Measurements from ENCODE around the gene CSN3. TPM values are rescaled to one million over a fixed set of nuclear protein-coding genes. Genes with fewer than 3 reads are reported as not detected.
"Not testable (repeated sequence)": the region's sequence is repeated elsewhere in the genome, so short reads cannot be mapped to it uniquely, and the experiment has no call there.

Gene CSN3
- total RNA-seq (2014; rRNA removed; shearing (Covaris generic)) = not detected in 2 replicates
- polyA plus RNA-seq (2016; fragmentation: Nextera tagmentation; extraction: Ambion mirVana) = not detected in 2 replicates

GRCh38 chr4:70242297-70242696 lies at the start of gene CSN3:
TSS of gene CSN3 (plus strand) at chr4:70242597. CDS start at chr4:70244820, 2,223 bp downstream.
- H3K4me2 ChIP-seq (ENCODE audit: unreplicated experiment); H3K36me3 ChIP-seq (ENCODE audit: low read depth); H3K9ac ChIP-seq; in situ Hi-C loops (cut with MboI); H4K20me1 ChIP-seq (ENCODE audit: insufficient read depth); H2AFZ ChIP-seq; H3K27ac ChIP-seq; H3K4me1 ChIP-seq (ENCODE audit: insufficient read depth); H3K27me3 ChIP-seq (replicated peaks; ENCODE audit: insufficient read depth); H3K9me2 ChIP-seq (ENCODE audit: insufficient read depth); H3K9me3 ChIP-seq (ENCODE audit: low read depth); H3K4me3 ChIP-seq; DNase-seq; H3F3A ChIP-seq (ENCODE audit: insufficient read depth); H3K79me2 ChIP-seq (ENCODE audit: insufficient read depth): not testable (repeated sequence)
- WGBS, 2 experiments (ENCODE audit: low coverage in 1 of 2, low lambda C conversion rate in 2 of 2, missing lambda C conversion rate in 2 of 2) = 6 to 22% methylated on average over 2 to 3 of the region's 3 CpGs

- no peak for TF ChIP-seq EZH2 (IDR thresholded peaks at IDR 0.05; ENCODE audit: insufficient read depth, poor library complexity, severe bottlenecking)
- TF ChIP-seq EZH2phosphoT487 (IDR thresholded peaks at IDR 0.05; ENCODE audit: insufficient read depth, low read depth) = no peak
- Histone ChIP-seq H3K9ac (no peak overlapping the region), H3K27ac (no peak overlapping the region), H3K36me3 (ENCODE audit: low read depth) (no peaks in the 10 kb centered on the region), H4K20me1 (ENCODE audit: insufficient read depth) (no peaks in the 10 kb centered on the region), H3K4me2 (ENCODE audit: unreplicated experiment) (no peak overlapping the region), H3K9me2 (ENCODE audit: insufficient read depth) (no peaks in the 10 kb centered on the region), H3K9me3 (ENCODE audit: low read depth) (no peaks in the 10 kb centered on the region), H3K4me1 (ENCODE audit: insufficient read depth) (no peaks in the 10 kb centered on the region), H2AFZ (no peak overlapping the region), H3F3A (ENCODE audit: insufficient read depth) (no peaks in the 10 kb centered on the region), H3K27me3 (replicated peaks; ENCODE audit: insufficient read depth) (no peaks in the 10 kb centered on the region), H3K79me2 (ENCODE audit: insufficient read depth) (no peaks in the 10 kb centered on the region), H3K4me3 (no peak overlapping the region)
- in situ Hi-C loops (cut with MboI) = loop anchor here (25.0 kb wide), 1 partner anchor 506 kb away; no protein-coding TSS in a partner anchor
- no peak for DNase-seq
- 39 to 50% methylated on average over 2 of the region's 2 CpGs for WGBS, 2 experiments (ENCODE audit: low coverage in 1 of 2, low lambda C conversion rate in 2 of 2, missing lambda C conversion rate in 2 of 2)
These were observed 49.5 kb upstream of the CSN3 start for GRCh38 chr4:70192895-70193294.

- TF ChIP-seq EZH2 (IDR thresholded peaks at IDR 0.05; ENCODE audit: insufficient read depth, poor library complexity, severe bottlenecking) (no peak), EZH2phosphoT487 (IDR thresholded peaks at IDR 0.05; ENCODE audit: insufficient read depth, low read depth) (no peak)
- Histone ChIP-seq H3K79me2 (ENCODE audit: insufficient read depth) (no peaks in the 10 kb centered on the region), H3K27me3 (replicated peaks; ENCODE audit: insufficient read depth) (no peaks in the 10 kb centered on the region), H4K20me1 (ENCODE audit: insufficient read depth) (no peaks in the 10 kb centered on the region), H3K4me2 (ENCODE audit: unreplicated experiment) (no peak within 1 kb of the TSS), H3K9me3 (ENCODE audit: low read depth) (no peaks in the 10 kb centered on the region), H3F3A (ENCODE audit: insufficient read depth) (no peaks in the 10 kb centered on the region), H3K4me3 (no peak within 1 kb of the TSS), H3K4me1 (ENCODE audit: insufficient read depth) (no peaks in the 10 kb centered on the region), H3K36me3 (ENCODE audit: low read depth) (no peaks in the 10 kb centered on the region), H3K27ac (no peak within 1 kb of the TSS), H2AFZ (no peak within 1 kb of the TSS), H3K9me2 (ENCODE audit: insufficient read depth) (no peaks in the 10 kb centered on the region), H3K9ac (no peak within 1 kb of the TSS)
- no peak for DNase-seq
- WGBS, 2 experiments (ENCODE audit: low coverage in 1 of 2, low lambda C conversion rate in 2 of 2, missing lambda C conversion rate in 2 of 2) = 34 to 35% methylated on average over 1 of the region's 1 CpG
- in situ Hi-C loops (cut with MboI) = loop anchor here (25.0 kb wide), 1 partner anchor 508 kb away; no protein-coding TSS in a partner anchor
These were observed 47.0 kb upstream of the CSN3 start, which contains the start of gene ODAM for GRCh38 chr4:70195425-70195824. TSS of gene ODAM (plus strand) at chr4:70195725. CDS start at chr4:70196544, 819 bp downstream.

GRCh38 chr4:70196857-70197256 lies 45.5 kb upstream of the CSN3 start:
- H3K36me3 ChIP-seq (ENCODE audit: low read depth) = no peaks in the 10 kb centered on the region
- H3K4me2 ChIP-seq (ENCODE audit: unreplicated experiment) = no peak overlapping the region
- H3K9me2 ChIP-seq (ENCODE audit: insufficient read depth) = no peaks in the 10 kb centered on the region
- TF ChIP-seq EZH2 (IDR thresholded peaks at IDR 0.05; ENCODE audit: insufficient read depth, poor library complexity, severe bottlenecking) = no peak
- TF ChIP-seq EZH2phosphoT487 (IDR thresholded peaks at IDR 0.05; ENCODE audit: insufficient read depth, low read depth) = no peak
- no peaks in the 10 kb centered on the region for H3K4me1 ChIP-seq (ENCODE audit: insufficient read depth)
- no peaks in the 10 kb centered on the region for H3K79me2 ChIP-seq (ENCODE audit: insufficient read depth)
- no peak overlapping the region for H2AFZ ChIP-seq
- H3K27ac ChIP-seq = no peak overlapping the region
- no peak for DNase-seq
- H3F3A ChIP-seq (ENCODE audit: insufficient read depth) = no peaks in the 10 kb centered on the region
- H3K9ac ChIP-seq = no peak overlapping the region
- H3K27me3 ChIP-seq (replicated peaks; ENCODE audit: insufficient read depth) = no peaks in the 10 kb centered on the region
- H4K20me1 ChIP-seq (ENCODE audit: insufficient read depth) = no peaks in the 10 kb centered on the region
- WGBS, 2 experiments (ENCODE audit: low coverage in 1 of 2, low lambda C conversion rate in 2 of 2, missing lambda C conversion rate in 2 of 2) = 10 to 13% methylated on average over 2 of the region's 2 CpGs
- H3K4me3 ChIP-seq = no peak overlapping the region
- in situ Hi-C loops (cut with MboI) = loop anchor here (25.0 kb wide), 1 partner anchor 510 kb away; no protein-coding TSS in a partner anchor
- no peaks in the 10 kb centered on the region for H3K9me3 ChIP-seq (ENCODE audit: low read depth)

GRCh38 chr4:70197842-70198241 lies 44.6 kb upstream of the CSN3 start:
- no peaks in the 10 kb centered on the region for H3K9me3 ChIP-seq (ENCODE audit: low read depth)
- WGBS, 2 experiments (ENCODE audit: low coverage in 1 of 2, low lambda C conversion rate in 2 of 2, missing lambda C conversion rate in 2 of 2) = 13 to 15% methylated on average over 2 of the region's 2 CpGs
- no peak overlapping the region for H3K9ac ChIP-seq
- H3K9me2 ChIP-seq (ENCODE audit: insufficient read depth) = no peaks in the 10 kb centered on the region
- no peaks in the 10 kb centered on the region for H3F3A ChIP-seq (ENCODE audit: insufficient read depth)
- no peaks in the 10 kb centered on the region for H3K27me3 ChIP-seq (replicated peaks; ENCODE audit: insufficient read depth)
- in situ Hi-C loops (cut with MboI) = loop anchor here (25.0 kb wide), 1 partner anchor 511 kb away; no protein-coding TSS in a partner anchor
- H3K4me3 ChIP-seq = no peak overlapping the region
- no peak overlapping the region for H3K4me2 ChIP-seq (ENCODE audit: unreplicated experiment)
- no peak overlapping the region for H2AFZ ChIP-seq
- H3K4me1 ChIP-seq (ENCODE audit: insufficient read depth) = no peaks in the 10 kb centered on the region
- H3K36me3 ChIP-seq (ENCODE audit: low read depth) = no peaks in the 10 kb centered on the region
- H4K20me1 ChIP-seq (ENCODE audit: insufficient read depth) = no peaks in the 10 kb centered on the region
- TF ChIP-seq EZH2phosphoT487 (IDR thresholded peaks at IDR 0.05; ENCODE audit: insufficient read depth, low read depth) = no peak
- no peak for TF ChIP-seq EZH2 (IDR thresholded peaks at IDR 0.05; ENCODE audit: insufficient read depth, poor library complexity, severe bottlenecking)
- DNase-seq = no peak
- H3K79me2 ChIP-seq (ENCODE audit: insufficient read depth) = no peaks in the 10 kb centered on the region
- H3K27ac ChIP-seq = no peak overlapping the region
